K562 (cell line): Measurements from ENCODE around the gene TCOF1. TPM values are rescaled to one million over a fixed set of nuclear protein-coding genes. Genes with fewer than 3 reads are reported as not detected.
A peak's percentile ranks its signal among the peaks of the same experiment; 100 is the strongest.

ENCODE experiments used
- ATAC-seq: fragments of 200-7000 bp; cut with Tn5 transposase; 3 replicates; pipeline ENCODE4 v1.9.1; 2020; ENCODE audit warnings: moderate library complexity
- BruUV-seq: library from RNA; stranded (reverse); fragments of 400-500 nt; replicated peaks from 2 replicates; lab custom pipeline; 2021; lab: Mats Ljungman, UMichigan
- CTCF ChIA-PET: fragments of 300-600 bp; formaldehyde crosslinking; extraction: SDS; loops from one replicate; lab custom pipeline; 2021; ENCODE audit warnings: low intra/inter-chr PET ratio; lab: Yijun Ruan, JAX
- POLR2A ChIA-PET: fragments of 300-600, 350-650 bp; sonication (Branson Sonifier 250); formaldehyde crosslinking; extraction: SDS; loops from one replicate; lab custom pipeline; 2021; ENCODE audit warnings: antibody characterized with exemption, inconsistent platforms; lab: Yijun Ruan, JAX
- DNase-seq, 4 experiments: peaks; one replicate each; pipeline versions ENCODE4 v3.0.0 to v3.0.0-alpha.2; 2011 to 2018; ENCODE audit warnings: low spot score in 3 of 4, mixed read lengths in 3 of 4; ENCODE audit errors: extremely low read depth in 1 of 4
- FAIRE-seq: peaks from 2 replicates; lab custom pipeline; 2011; peaks lifted over from hg19 to GRCh38; lab: Jason Lieb, UNC
- H2AFZ ChIP-seq: 2 replicates; pipeline ENCODE4 v1.6.0; 2011; ENCODE audit warnings: low read depth, low read length, control low read depth, inconsistent platforms
- H3K27ac ChIP-seq: fragments of 200-600 bp; 3 replicates; pipeline ENCODE4 v1.8.0; 2011; ENCODE audit warnings: low read depth, mild to moderate bottlenecking, control low read depth, inconsistent platforms, low read length, moderate library complexity, mixed read lengths; ENCODE audit errors: extremely low read depth
- H3K27me3 ChIP-seq, 2 experiments: fragments of 300-600 bp in 1 of 2; 2 replicates in 1 of 2; 3 replicates in 1 of 2; pipeline versions ENCODE4 v1.6.0 to v1.8.0; 2011; ENCODE audit warnings: inconsistent platforms in 2 of 2, low read length in 2 of 2, mild to moderate bottlenecking in 1 of 2, mixed read lengths in 1 of 2, moderate library complexity in 1 of 2; ENCODE audit not compliant: control insufficient read depth in 2 of 2, insufficient read depth in 2 of 2
- H3K36me3 ChIP-seq: fragments of 300-600 bp; 3 replicates; pipeline ENCODE4 v1.8.0; 2011; ENCODE audit warnings: mild to moderate bottlenecking, low read length, inconsistent platforms; ENCODE audit not compliant: control insufficient read depth, insufficient read depth
- H3K4me1 ChIP-seq, 2 experiments: fragments of 200-600 bp in 1 of 2; replicated peaks in 1 of 2; 2 replicates in 1 of 2; 3 replicates in 1 of 2; pipeline versions ENCODE4 v1.5.1 to v1.8.0; 2011; ENCODE audit warnings: inconsistent platforms in 2 of 2, low read length in 2 of 2, mild to moderate bottlenecking in 1 of 2, mixed read lengths in 1 of 2, moderate library complexity in 1 of 2; ENCODE audit not compliant: control insufficient read depth in 2 of 2, insufficient read depth in 2 of 2
- H3K4me2 ChIP-seq: 2 replicates; pipeline ENCODE4 v1.6.1; 2011; ENCODE audit warnings: low read length, control low read depth, inconsistent platforms, mixed read lengths; ENCODE audit not compliant: insufficient read depth
- H3K4me3 ChIP-seq: fragments of 200-600 bp; sonication (generic), shearing (Covaris generic); 2 replicates; pipeline ENCODE4 v1.5.1; 2016; ENCODE audit warnings: control low read depth, inconsistent platforms
- H3K79me2 ChIP-seq: fragments of 200-600 bp; 3 replicates; pipeline ENCODE4 v1.8.0; 2011; ENCODE audit warnings: low read length, inconsistent platforms; ENCODE audit not compliant: control insufficient read depth, insufficient read depth
- H3K9ac ChIP-seq, 2 experiments: 2 replicates each; pipeline versions ENCODE4 v1.6.0 to v1.6.1; 2011; ENCODE audit warnings: low read depth in 2 of 2, low read length in 2 of 2, control low read depth in 1 of 2, inconsistent platforms in 1 of 2, mild to moderate bottlenecking in 1 of 2, mixed read lengths in 1 of 2; ENCODE audit not compliant: insufficient read depth in 1 of 2
- H3K9me1 ChIP-seq: one replicate; pipeline ENCODE4 v1.6.0; 2011; ENCODE audit warnings: inconsistent platforms, mild to moderate bottlenecking, low read length, moderate library complexity; ENCODE audit not compliant: control insufficient read depth, insufficient read depth
- H3K9me3 ChIP-seq: replicated peaks from 2 replicates; pipeline ENCODE4 v1.5.1; 2011; ENCODE audit warnings: low read depth, low read length, inconsistent platforms; ENCODE audit not compliant: control insufficient read depth, insufficient read depth
- H4K20me1 ChIP-seq: replicated peaks from 2 replicates; pipeline ENCODE4 v1.6.1; 2011; ENCODE audit warnings: low read length, inconsistent platforms, mixed read lengths; ENCODE audit not compliant: control insufficient read depth, insufficient read depth
- RAD21 ChIP-seq, 2 experiments: fragments of 250-450 bp in 1 of 2; fragments of 450-650 bp in 1 of 2; sonication (Bioruptor Pico) in 1 of 2; formaldehyde crosslinking in 1 of 2; IDR thresholded peaks in 1 of 2; conservative IDR thresholded peaks in 1 of 2; 2 replicates each; pipeline versions ENCODE4 v1.4.0 to v1.8.0; 2020 to 2022; ENCODE audit warnings: mild to moderate bottlenecking in 2 of 2, moderate library complexity in 1 of 2
- ZZZ3 ChIP-seq: fragments of 450-650 bp; IDR thresholded peaks from 2 replicates; pipeline ENCODE4 v1.6.1; 2016; ENCODE audit warnings: antibody characterized with exemption, mild to moderate bottlenecking, moderate library complexity
- WGBS: fragments of 100-300 bp; shearing (Covaris generic); methylation state at CpG from one replicate; pipeline ENCODE4 v1.1.6; 2016; ENCODE audit warnings: low coverage, mixed read lengths; ENCODE audit not compliant: insufficient coverage; ENCODE audit errors: missing lambda C conversion rate; 5-methylcytosine and 5-hydroxymethylcytosine counted together
- in situ Hi-C: fragments of 300-500 bp; cut with MboI; formaldehyde crosslinking; loops from 4 replicates; pipeline ENCODE4 v1.15.0; 2018; ENCODE audit warnings: inconsistent platforms, mixed read lengths
- intact Hi-C: fragments of 100-400 bp; cut with micrococcal nuclease; formaldehyde crosslinking; loops from 2 replicates; pipeline ENCODE4 v1.14.2; 2022
- polyA plus RNA-seq, 8 experiments: library from polyadenylated mRNA; depleted of rRNA in 4 of 8; stranded (reverse) in 5 of 8; unstranded in 3 of 8; fragments of >200 nt; fragmentation: Nextera tagmentation in 2 of 8; fragmentation: Illumina TruSeq in 1 of 8; extraction: Ambion mirVana in 2 of 8; extraction: Trizol in 1 of 8; gene quantifications; 2 replicates each; pipeline versions ENCODE4 v1.2.1 to v1.2.3, GENCODE V29; 2011 to 2014; ENCODE audit warnings: inconsistent platforms in 1 of 8, missing spikeins in 1 of 8
- total RNA-seq, 7 experiments: library from RNA; depleted of rRNA in 6 of 7; stranded (reverse); fragments of >200 nt in 6 of 7; fragmentation: Illumina TruSeq in 2 of 7; extraction: Trizol in 2 of 7; gene quantifications; 2 replicates each; pipeline versions ENCODE4 v1.2.1 to v1.2.3, GENCODE V29; 2011 to 2021; ENCODE audit warnings: low replicate concordance in 1 of 7
- TF ChIP-seq, protein P1 (sequence below), 3 experiments: IDR thresholded peaks in 2 of 3; conservative IDR thresholded peaks in 1 of 3; 2 replicates each; pipeline ENCODE4 v1.5.1; 2011 to 2012; ENCODE audit warnings: low read length in 3 of 3, mild to moderate bottlenecking in 3 of 3, control low read depth in 2 of 3, improper control_type of control experiment in 1 of 3, inconsistent platforms in 1 of 3, low read depth in 1 of 3, mixed read lengths in 1 of 3, moderate library complexity in 1 of 3; ENCODE audit not compliant: insufficient read depth in 2 of 3

The TCOF1 gene
- total and polyA plus RNA-seq, 9 of the 15 experiments (the other 6 are each of a cell fraction or from before 2014, with no cell fraction given), result 9.8 to 134 (median 61.7) TPM

DNA sequence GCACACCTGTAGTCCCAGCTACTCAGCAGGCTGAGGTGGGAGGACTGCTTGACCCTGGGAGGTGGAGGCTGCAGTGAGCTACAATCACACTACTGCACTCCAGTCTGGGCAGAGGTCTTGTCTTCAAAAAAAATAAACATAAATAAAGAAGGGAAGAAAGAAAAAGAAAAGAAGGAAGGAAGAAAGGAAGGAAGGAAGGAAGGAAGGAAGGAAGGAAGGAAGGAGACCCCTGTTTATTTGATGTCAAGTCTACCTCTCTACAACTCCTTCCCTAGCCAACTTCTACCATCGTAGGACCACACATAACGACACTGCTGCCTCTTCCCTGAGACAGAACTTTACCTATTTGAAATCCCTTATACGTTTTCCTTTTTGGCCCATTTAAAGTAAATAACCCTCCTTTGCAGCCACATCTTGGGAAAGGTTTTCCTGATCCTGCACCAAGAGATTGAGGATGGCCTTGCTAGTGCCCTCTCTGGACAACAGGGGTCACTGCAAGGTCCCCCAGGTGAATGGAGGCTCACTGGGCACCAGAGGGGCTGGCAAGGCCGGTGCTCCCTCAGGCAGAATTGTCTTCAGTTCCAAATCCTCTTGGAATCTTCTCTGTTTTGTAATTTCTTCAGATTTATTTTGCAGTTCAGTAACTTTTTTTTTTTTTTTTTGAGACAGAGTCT, 81.5 kb downstream of the TCOF1 start:
- no peaks in the 10 kb centered on the region; a peak in 1 of 5 replicates for H3K27me3 ChIP-seq
- H3K79me2 ChIP-seq, result no peaks in the 10 kb centered on the region
- TF ChIP-seq RAD21 (CRISPR knock-in tag; conservative IDR thresholded peaks at IDR 0.05 in 1 of 2, IDR thresholded peaks at IDR 0.05 in 1 of 2) (peak in 1 of 2 experiments; percentile 20; a peak in 2 of 4 replicates), ZZZ3 (no peak)
- TF ChIP-seq, protein P1, sequence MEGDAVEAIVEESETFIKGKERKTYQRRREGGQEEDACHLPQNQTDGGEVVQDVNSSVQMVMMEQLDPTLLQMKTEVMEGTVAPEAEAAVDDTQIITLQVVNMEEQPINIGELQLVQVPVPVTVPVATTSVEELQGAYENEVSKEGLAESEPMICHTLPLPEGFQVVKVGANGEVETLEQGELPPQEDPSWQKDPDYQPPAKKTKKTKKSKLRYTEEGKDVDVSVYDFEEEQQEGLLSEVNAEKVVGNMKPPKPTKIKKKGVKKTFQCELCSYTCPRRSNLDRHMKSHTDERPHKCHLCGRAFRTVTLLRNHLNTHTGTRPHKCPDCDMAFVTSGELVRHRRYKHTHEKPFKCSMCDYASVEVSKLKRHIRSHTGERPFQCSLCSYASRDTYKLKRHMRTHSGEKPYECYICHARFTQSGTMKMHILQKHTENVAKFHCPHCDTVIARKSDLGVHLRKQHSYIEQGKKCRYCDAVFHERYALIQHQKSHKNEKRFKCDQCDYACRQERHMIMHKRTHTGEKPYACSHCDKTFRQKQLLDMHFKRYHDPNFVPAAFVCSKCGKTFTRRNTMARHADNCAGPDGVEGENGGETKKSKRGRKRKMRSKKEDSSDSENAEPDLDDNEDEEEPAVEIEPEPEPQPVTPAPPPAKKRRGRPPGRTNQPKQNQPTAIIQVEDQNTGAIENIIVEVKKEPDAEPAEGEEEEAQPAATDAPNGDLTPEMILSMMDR (IDR thresholded peaks at IDR 0.05 in 2 of 3, conservative IDR thresholded peaks at IDR 0.05 in 1 of 3; ENCODE audit: insufficient read depth in 2 of 3, low read depth in 1 of 3, low read length in 3 of 3), result peak; percentile 61 to 77 (median 66)
- TF ChIP-seq, all 486 proteins: peak for 2
- POLR2A ChIA-PET, result interaction anchor here (0.6 to 1.0 kb wide), 4 partner anchors 10 to 243 kb away, joined by 3 to 4 read pairs (median 3); partner anchors contain the start of gene RPS14
- Histone ChIP-seq H3K4me1 (peaks cover 0 to 12% of the 10 kb centered on the region in 2 experiments; a peak in 3 of 5 replicates), H3K4me2 (no peak overlapping the region), H4K20me1 (peaks cover 7% of the 10 kb centered on the region; the same call in 1 of the 2 replicates), H3K4me3 (no peak overlapping the region), H2AFZ (no peak overlapping the region), H3K9me1 (no peaks in the 10 kb centered on the region), H3K9ac (no peak overlapping the region), H3K36me3 (peaks cover 10% of the 10 kb centered on the region; the same call in 2 of the 3 replicates), H3K9me3 (no peaks in the 10 kb centered on the region), H3K27ac (no peak overlapping the region)
- FAIRE-seq, result peak; percentile 72
- peak; percentile 45; the same call in 2 of the 3 replicates for ATAC-seq
- CTCF ChIA-PET, result no interaction called here
- DNase-seq, result peak; percentile 49 to 59 (median 54)
- 24% methylated on average over 4 of the region's 4 CpGs for WGBS
- in situ Hi-C loops (no loop called here), intact Hi-C loops (loop anchor here (5.0 kb wide), 1 partner anchor 408 kb away; the partner anchor contains the start of gene IRGM)
- no TSS peak for BruUV-seq
